MM.1S (cell line): ENCODE measurements around the gene SORCS2.

ENCODE experiments used
- DNase-seq: peaks from one replicate; pipeline ENCODE4 v3.0.0-alpha.2; 2015
- H2AFZ ChIP-seq: fragments of 300-600 bp; sonication (generic); 2 replicates; pipeline ENCODE4 v1.6.0; 2016; ENCODE audit warnings: antibody characterized with exemption, low read length
- H3F3A ChIP-seq: fragments of 300-600 bp; sonication (generic); 2 replicates; pipeline ENCODE4 v1.6.1; 2016; ENCODE audit warnings: mild to moderate bottlenecking, antibody characterized with exemption, low read length, moderate library complexity, mixed read lengths; ENCODE audit not compliant: insufficient read depth
- H3K27ac ChIP-seq: fragments of 300-600 bp; sonication (generic); 2 replicates; pipeline ENCODE4 v1.5.1; 2016; ENCODE audit warnings: mild to moderate bottlenecking, low read length
- H3K27me3 ChIP-seq: fragments of 300-600 bp; sonication (generic); replicated peaks from 2 replicates; pipeline ENCODE4 v1.6.0; 2016; ENCODE audit warnings: low read length; ENCODE audit not compliant: insufficient read depth
- H3K36me3 ChIP-seq: fragments of 300-600 bp; sonication (generic); replicated peaks from 2 replicates; pipeline ENCODE4 v1.6.1; 2016; ENCODE audit warnings: mild to moderate bottlenecking, low read length, mixed read lengths; ENCODE audit not compliant: insufficient read depth
- H3K4me1 ChIP-seq: fragments of 300-600 bp; sonication (generic); 2 replicates; pipeline ENCODE4 v1.6.1; 2016; ENCODE audit warnings: low read length, mixed read lengths
- H3K4me2 ChIP-seq: fragments of 300-600 bp; sonication (generic); 2 replicates; pipeline ENCODE4 v1.6.0; 2016; ENCODE audit warnings: low read depth, low read length
- H3K4me3 ChIP-seq: fragments of 300-600 bp; sonication (generic); 2 replicates; pipeline ENCODE4 v1.5.1; 2016; ENCODE audit warnings: low read length, mixed read lengths
- H3K79me2 ChIP-seq: fragments of 300-600 bp; sonication (generic); 2 replicates; pipeline ENCODE4 v1.6.1; 2016; ENCODE audit warnings: mixed run types, low read length, mixed read lengths
- H3K9ac ChIP-seq: fragments of 300-600 bp; sonication (generic); 2 replicates; pipeline ENCODE4 v1.6.1; 2016; ENCODE audit warnings: low read length, mixed read lengths
- H3K9me2 ChIP-seq: fragments of 300-600 bp; sonication (generic); replicated peaks from 2 replicates; pipeline ENCODE4 v1.6.1; 2016; ENCODE audit warnings: mild to moderate bottlenecking, low read length, mixed read lengths; ENCODE audit not compliant: insufficient read depth
- H3K9me3 ChIP-seq: fragments of 300-600 bp; sonication (generic); replicated peaks from 2 replicates; pipeline ENCODE4 v1.6.1; 2016; ENCODE audit warnings: mild to moderate bottlenecking, low read length, mixed read lengths; ENCODE audit not compliant: insufficient read depth
- H4K20me1 ChIP-seq: fragments of 300-600 bp; sonication (generic); 2 replicates; pipeline ENCODE4 v1.6.1; 2016; ENCODE audit warnings: mild to moderate bottlenecking, low read length, moderate library complexity, mixed read lengths; ENCODE audit not compliant: insufficient read depth
- CTCF ChIP-seq: fragments of 300-600 bp; sonication (generic); IDR thresholded peaks from 2 replicates; pipeline ENCODE4 v1.5.1; 2016; ENCODE audit warnings: antibody characterized with exemption, low read length, mixed read lengths
- EZH2 ChIP-seq: fragments of 300-600 bp; sonication (generic); optimal IDR thresholded peaks from 2 replicates; pipeline ENCODE3; 2017; ENCODE audit warnings: low read depth, mild to moderate bottlenecking, antibody characterized with exemption, low read length, mixed read lengths
- EZH2phosphoT487 ChIP-seq: fragments of 300-600 bp; sonication (generic); IDR thresholded peaks from 2 replicates; pipeline ENCODE4 v1.6.1; 2018; ENCODE audit warnings: antibody characterized with exemption, low read length

Gene SORCS2

DNA sequence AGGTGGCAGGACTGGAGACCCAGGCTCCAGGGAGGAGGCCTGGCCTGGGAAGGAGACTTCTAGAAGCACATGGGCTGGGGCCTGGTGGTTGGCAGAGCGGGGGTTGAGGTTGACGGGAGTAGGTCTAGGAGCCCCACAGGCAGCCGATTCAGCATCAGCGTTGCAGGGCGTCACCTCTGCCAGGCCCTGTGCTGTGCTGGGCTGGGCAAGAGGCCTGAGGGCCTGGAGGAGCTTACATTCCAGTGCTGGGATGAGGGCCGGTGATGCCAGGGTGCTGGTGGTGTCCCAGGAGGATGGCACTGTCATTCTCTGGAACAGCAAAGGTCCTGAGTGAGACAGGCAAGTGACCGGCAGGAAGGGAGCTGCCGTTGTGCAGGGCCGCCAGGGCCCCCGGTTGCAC, 76.6 kb downstream of the SORCS2 start:
- no peaks in the 10 kb centered on the region for H3K4me1 ChIP-seq
- H3K9me2 ChIP-seq: no peaks in the 10 kb centered on the region
- no peaks in the 10 kb centered on the region for H3K79me2 ChIP-seq
- H3K4me2 ChIP-seq: no peak overlapping the region
- no peaks in the 10 kb centered on the region for H3F3A ChIP-seq
- no peak overlapping the region for H3K4me3 ChIP-seq
- no peak overlapping the region for H3K27ac ChIP-seq
- no peaks in the 10 kb centered on the region for H3K9me3 ChIP-seq
- no peaks in the 10 kb centered on the region for H3K36me3 ChIP-seq
- H2AFZ ChIP-seq: no peak overlapping the region
- no peak for DNase-seq
- H4K20me1 ChIP-seq: no peaks in the 10 kb centered on the region
- peaks cover 92% of the 10 kb centered on the region for H3K27me3 ChIP-seq
- TF ChIP-seq EZH2: no peak
- TF ChIP-seq EZH2phosphoT487: no peak
- TF ChIP-seq CTCF: no peak
- no peak overlapping the region for H3K9ac ChIP-seq

DNA sequence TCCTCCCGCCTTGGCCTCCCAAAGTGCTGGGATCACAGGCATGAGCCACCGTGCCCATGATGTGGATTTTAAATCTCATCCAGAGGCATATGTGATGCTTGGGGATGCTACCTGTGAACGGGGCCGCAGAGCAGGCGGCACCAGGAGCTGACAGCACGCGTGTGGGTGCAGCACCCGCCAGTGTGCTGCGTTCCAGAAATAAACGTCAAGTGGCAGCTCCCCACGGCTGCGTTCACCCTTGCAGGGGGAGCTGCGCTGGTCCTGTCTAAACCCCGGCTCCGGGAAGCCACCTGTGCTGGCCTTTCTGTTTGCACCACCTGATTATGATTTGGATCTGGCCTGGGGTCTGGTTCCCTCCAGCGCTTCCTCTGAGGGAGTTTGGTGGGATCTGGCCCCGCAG, 77.8 kb downstream of the SORCS2 start:
- Histone ChIP-seq H3K79me2 (no peaks in the 10 kb centered on the region), H3K4me2 (no peak overlapping the region), H3K9ac (no peak overlapping the region), H3K4me1 (no peaks in the 10 kb centered on the region), H3K36me3 (no peaks in the 10 kb centered on the region), H4K20me1 (no peaks in the 10 kb centered on the region), H3K9me3 (no peaks in the 10 kb centered on the region), H2AFZ (no peak overlapping the region), H3K9me2 (no peaks in the 10 kb centered on the region), H3K4me3 (no peak overlapping the region), H3K27me3 (peaks cover 92% of the 10 kb centered on the region), H3K27ac (no peak overlapping the region), H3F3A (no peaks in the 10 kb centered on the region)
- DNase-seq: no peak
- TF ChIP-seq EZH2phosphoT487: no peak
- TF ChIP-seq CTCF: no peak
- TF ChIP-seq EZH2: no peak

- Histone ChIP-seq H3K27ac (no peak overlapping the region), H3K9me3 (no peaks in the 10 kb centered on the region), H3K36me3 (no peaks in the 10 kb centered on the region), H3K4me3 (no peak overlapping the region), H3K79me2 (no peaks in the 10 kb centered on the region), H3F3A (no peaks in the 10 kb centered on the region), H3K4me1 (no peaks in the 10 kb centered on the region), H3K4me2 (no peak overlapping the region), H2AFZ (no peak overlapping the region), H3K9ac (no peak overlapping the region), H3K27me3 (peaks cover 92% of the 10 kb centered on the region), H3K9me2 (no peaks in the 10 kb centered on the region), H4K20me1 (no peaks in the 10 kb centered on the region)
- DNase-seq: no peak
- TF ChIP-seq EZH2phosphoT487: no peak
- no peak for TF ChIP-seq EZH2
- TF ChIP-seq CTCF: no peak
These were observed 80.1 kb downstream of the SORCS2 start for GRCh38 chr4:7272404-7272803.
